Measurements from ENCODE around the gene POMGNT2.

POMGNT2 gene

GRCh38 chr3:43031485-43031884 is 74.4 kb downstream of the POMGNT2 start:
- no peak for DNase-seq (ENCODE audit: low read depth)
- no peak overlapping the region for H3K4me3 ChIP-seq (ENCODE audit: low read depth, low read length)

GRCh38 chr3:43030162-43030935 is 75.5 kb downstream of the POMGNT2 start:
- DNase-seq (ENCODE audit: low read depth), result no peak

More at GRCh38 chr3:43030162-43030935, 75.5 kb downstream of the POMGNT2 start:
- H3K4me3 ChIP-seq (ENCODE audit: low read depth, low read length), result no peak overlapping the region

All from skeletal muscle cell (primary cell).